Measurements from ENCODE around the gene ALMS1.
"Not testable (repeated sequence)": the region's sequence is repeated elsewhere in the genome, so short reads cannot be mapped to it uniquely, and the experiment has no call there.

The ALMS1 gene

GRCh38 chr2:73530773-73531172, 145.1 kb downstream of the ALMS1 start:
- DNase-seq, result not testable (repeated sequence)

DNA sequence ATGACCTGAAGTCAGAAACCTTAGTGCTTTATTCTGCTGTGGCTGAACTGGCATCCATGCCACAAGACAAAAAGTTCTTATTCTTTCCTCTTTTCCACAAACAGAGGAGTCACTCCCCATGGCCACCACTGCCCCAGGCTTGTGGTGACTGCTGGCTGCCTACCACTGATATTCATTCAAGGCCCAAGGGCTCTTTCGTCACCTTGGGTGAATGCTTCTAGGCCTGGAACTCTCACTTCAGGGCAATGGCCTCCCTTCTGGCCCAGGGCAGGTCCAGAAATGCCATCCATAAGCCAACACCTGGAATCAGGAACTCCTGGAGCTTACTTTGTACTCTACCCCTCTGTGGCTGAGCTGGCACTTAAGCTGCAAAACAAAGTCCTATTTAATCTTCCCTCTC, 146.7 kb downstream of the ALMS1 start:
- no peak for DNase-seq

DNA sequence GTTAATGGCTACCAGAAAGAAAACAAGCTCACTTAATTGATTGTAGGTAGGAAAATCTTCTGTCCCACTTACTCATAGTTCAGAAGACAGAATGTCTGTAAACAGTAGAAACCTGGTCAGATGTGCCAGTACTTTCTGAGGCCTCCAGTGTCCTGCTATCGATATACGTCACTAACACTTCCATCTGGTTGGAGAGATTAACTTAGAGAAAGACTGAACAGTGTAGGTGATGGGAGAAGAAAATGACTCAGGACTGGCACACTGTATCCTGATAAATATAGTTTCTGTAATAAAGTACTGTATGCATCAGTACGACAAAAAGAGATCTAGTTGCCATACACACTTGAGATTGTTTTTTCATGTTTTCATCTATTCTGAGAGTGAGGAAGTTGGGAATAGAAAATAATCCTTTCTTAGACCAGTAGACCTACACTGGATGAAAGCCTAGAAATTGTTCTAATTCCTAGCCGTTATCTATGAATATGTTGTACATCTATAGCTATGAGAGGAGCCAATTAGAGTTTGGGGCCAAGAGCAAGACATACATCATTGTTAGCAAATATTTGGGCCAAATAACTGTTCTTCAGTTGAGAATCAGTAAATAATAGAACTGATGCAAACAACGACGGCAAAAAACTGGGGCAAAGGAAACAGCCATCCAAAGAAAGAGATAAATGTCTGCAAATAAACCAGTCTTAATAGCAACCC, 150.7 kb downstream of the ALMS1 start:
- DNase-seq, result no peak

GRCh38 chr2:73560875-73561274, 175.2 kb downstream of the ALMS1 start:
- not testable (repeated sequence) for DNase-seq

DNA sequence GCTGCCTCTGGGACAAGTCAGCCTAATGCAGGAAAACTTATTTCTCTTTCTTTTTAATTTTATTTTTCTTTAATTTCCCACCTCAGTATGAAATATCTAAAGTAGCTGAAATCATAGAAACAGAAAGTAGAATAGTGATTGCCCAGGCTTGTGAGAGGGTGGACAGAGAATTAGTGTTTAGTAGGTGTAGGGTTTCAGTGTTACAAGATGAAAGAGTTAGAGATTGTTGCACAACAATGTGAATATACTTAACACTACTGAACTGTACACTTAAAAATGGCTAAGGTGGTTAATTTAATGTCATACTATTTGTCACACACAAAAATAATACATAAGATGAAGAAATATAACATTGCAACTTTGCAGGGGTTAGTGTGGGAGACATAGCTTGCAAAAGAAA, 175.8 kb downstream of the ALMS1 start:
- DNase-seq, result no peak

- no peak for DNase-seq
These were observed 179.3 kb downstream of the ALMS1 start for GRCh38 chr2:73564986-73565385.

DNA sequence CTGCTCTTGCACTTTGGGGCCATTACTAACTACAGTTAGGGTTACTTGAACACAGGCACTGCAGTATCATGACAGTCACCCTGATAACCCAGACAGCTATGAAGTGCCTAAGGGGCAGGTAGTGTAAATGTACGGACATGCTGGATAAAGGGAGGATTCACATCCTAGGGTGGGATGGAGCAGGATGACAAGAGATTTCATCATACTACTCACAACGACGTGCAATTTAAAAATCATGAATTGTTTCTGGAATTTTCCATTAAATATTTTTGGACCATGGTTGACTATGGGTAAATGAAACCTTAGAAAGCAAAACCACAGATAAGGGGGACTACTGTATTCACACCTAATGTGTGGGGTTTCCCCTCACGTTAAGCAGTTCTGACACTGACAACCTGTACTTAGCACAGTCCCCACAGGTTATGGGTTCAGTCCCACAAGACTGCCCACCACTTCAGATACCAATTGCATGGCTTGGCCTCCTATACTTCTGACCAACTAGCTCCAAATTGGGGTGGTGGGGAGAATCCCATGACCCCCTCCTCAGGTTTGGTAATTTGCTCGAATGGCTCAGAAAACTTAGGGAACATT, 180.7 kb downstream of the ALMS1 start:
- no peak for DNase-seq

GRCh38 chr2:73575261-73575660, 189.6 kb downstream of the ALMS1 start:
- no peak for DNase-seq

DNA sequence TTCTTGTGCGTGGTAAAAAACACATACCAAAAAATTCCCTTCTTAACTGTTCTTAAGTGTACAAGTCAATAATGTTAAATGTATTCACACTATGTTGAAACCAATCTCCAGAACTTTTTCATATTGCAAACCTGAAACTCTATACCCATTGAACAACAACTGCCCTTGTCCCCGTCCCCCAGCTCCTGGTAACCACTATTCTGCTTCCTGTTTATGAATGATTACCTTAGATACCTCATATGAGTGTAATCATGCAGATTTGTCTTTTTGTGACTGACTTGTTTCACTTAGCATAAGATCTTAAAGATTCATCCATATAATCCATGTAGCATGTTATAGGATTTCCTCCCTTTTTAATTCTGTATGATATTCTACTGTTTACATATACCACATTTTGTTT, 196.7 kb downstream of the ALMS1 start:
- no peak for DNase-seq

DNA sequence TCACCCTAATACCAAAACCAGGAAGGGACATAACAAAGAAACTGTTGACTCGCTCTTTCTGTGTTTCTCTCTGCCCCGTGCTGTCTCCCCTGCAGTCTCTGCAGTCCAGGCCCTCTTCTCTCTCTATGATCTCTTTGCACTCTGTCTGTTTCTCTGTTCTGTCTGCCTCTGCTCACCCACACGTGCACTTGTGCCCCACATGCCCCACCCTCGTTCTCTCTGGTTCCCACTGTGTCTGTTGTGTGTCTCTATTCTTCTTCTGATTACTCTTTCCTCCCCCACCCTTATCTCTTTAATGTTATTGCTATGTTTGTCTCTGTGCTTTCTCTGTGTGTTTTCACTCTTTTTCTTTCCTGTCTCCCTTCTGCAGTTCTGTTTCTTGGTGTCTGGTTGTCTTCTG, 202.5 kb downstream of the ALMS1 start:
- DNase-seq, result no peak

GRCh38 chr2:73593680-73594079, 208.0 kb downstream of the ALMS1 start:
- DNase-seq, result no peak

DNA sequence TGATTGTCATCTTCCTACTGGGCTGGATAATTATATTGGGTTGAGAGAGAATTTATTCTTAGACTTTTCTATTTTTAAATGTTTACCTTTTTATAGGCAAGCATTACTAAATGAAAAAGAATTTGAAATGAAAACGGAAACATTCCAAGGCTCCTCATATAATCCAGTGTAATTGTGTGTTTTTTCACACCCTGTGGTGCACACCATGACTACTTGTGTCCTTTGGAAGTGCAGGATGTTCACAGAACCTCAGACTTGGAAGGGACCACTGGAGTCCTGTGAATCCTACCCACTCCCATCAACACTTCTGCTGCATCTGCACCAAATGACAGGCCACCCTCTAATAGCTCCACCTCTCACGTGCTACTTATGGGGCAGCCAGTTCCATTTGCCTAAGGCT, 208.6 kb downstream of the ALMS1 start:
- no peak for DNase-seq

- no peak for DNase-seq
These were observed 216.1 kb downstream of the ALMS1 start for GRCh38 chr2:73601780-73602179.

DNA sequence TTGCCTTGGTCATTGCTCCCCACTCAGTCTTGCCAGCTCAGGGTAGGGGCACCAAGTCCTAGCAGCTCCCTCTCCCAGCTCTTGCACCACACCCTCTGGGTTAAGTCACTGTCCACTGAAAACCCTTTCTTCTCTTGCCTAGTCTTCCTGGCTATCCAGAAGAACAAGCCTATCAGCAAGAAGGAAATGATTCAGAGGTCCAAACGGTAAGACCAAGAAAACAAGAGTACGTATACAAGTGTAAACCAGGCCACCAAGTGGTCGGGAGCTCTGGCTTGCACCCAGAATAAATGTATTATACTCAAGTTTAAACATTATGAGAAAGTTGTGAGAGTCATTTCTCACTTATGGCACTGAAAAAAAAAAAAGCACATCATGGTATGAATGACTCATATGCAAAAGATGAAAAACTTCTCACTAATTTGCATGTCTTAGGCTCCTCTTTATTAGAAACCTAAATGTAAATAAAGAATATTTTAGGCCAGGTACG, 217.5 kb downstream of the ALMS1 start:
- DNase-seq, result not testable (repeated sequence)

- DNase-seq, result not testable (repeated sequence)
These were observed 219.0 kb downstream of the ALMS1 start for GRCh38 chr2:73604589-73604988.

DNA sequence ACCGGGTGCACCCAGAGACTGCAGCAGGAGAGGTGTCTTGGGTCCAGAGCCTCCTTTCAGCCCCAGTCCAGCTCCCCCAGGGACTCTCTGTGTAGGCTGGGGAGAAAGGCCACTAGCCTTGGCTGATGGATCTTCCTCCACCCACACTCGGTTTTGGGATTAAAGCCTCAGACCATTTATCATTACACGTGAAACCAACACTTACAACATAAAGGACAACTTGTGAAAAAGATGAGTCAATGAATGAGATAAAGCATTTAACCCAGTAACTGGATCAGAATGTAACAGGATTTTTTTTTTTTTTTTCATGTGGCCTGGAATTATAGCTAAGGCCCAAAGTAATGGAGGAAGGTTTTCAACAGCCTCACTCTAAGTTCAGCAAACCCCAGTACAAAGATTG, 224.5 kb downstream of the ALMS1 start:
- DNase-seq, result no peak

DNA sequence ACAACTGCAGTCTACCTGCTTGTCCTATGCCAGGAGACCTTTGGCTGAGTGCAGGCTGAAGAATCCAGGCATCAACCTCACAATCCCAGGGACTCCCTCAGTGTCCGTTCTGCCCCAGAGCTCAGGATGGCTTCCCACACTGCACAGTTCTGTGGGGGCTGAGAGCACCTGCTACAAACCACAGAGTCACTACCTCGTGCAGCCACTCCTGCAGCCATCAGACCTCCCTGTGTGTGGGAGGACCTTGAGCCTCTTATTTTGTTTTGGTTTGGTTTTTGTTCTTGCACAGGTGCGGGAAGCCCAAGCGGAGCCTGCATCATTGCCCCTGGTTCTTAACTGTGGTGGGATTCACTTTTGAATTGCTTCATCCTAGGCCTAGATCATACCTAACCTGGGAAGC, 225.6 kb downstream of the ALMS1 start:
- no peak for DNase-seq

DNA sequence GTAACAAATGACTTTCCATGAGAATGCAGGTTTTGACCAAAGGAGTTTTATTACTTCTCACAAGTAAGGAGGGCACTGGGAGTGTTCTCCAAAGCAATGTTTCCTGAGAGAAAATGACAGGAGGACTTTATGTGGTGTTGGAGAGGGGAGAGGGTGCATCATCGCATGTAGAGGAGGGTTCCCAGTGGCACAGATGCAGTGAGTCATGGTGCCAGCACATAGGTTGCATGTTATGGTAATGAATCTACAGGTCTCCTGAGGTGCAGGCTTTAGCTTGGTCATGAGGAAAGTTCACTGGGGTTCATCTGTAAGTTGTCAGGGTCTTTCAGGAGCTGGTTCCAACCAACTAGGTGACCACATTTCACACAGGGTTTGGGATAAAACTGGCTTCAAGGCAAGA, 226.2 kb downstream of the ALMS1 start:
- no peak for DNase-seq

DNA sequence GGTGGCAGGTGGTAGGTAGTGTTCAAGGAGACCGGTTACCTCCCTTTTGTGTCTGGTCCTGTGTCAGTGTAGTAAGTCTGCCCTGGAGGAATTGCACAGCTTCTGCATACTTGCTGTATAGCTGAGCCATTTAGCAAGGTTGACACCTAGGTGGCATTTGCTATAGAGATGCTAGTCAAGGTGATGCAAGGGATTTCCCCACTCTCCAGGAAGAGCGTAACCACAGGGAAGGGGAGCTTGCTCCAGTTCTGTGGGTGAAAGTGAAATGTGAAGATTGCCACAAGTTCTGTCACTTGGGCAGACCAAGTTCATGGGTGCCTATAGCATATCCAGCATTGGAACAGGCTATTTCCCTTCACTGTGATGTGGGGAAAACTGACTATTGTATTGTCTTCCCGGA, 228.5 kb downstream of the ALMS1 start:
- no peak for DNase-seq

- DNase-seq, result no peak
These were observed 229.4 kb downstream of the ALMS1 start for GRCh38 chr2:73614997-73615396.

DNA sequence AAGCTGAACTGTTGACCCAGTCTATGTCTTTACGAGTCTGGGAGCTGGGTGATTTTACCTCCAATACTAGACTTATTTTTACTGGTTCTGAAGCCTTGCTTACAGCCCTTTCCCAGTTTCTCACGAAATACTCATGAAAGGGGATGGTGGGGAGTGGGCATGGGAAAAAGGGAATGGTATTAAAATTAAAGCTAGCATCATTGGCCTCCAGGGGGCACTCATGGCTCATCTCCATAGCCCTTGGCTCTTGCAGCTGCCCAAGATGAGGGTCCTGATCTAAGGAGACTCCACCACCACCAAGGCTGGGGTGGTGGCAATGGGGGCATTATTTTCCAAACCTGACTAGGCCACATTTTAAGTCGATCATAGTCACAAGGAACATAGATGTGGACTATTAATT, 234.3 kb downstream of the ALMS1 start:
- DNase-seq, result not testable (repeated sequence)

- not testable (repeated sequence) for DNase-seq
These were observed 238.4 kb downstream of the ALMS1 start for GRCh38 chr2:73624036-73624435.

GRCh38 chr2:73624625-73625024, 239.0 kb downstream of the ALMS1 start:
- DNase-seq, result not testable (repeated sequence)

GRCh38 chr2:73626237-73626636, 240.6 kb downstream of the ALMS1 start:
- not testable (repeated sequence) for DNase-seq

DNA sequence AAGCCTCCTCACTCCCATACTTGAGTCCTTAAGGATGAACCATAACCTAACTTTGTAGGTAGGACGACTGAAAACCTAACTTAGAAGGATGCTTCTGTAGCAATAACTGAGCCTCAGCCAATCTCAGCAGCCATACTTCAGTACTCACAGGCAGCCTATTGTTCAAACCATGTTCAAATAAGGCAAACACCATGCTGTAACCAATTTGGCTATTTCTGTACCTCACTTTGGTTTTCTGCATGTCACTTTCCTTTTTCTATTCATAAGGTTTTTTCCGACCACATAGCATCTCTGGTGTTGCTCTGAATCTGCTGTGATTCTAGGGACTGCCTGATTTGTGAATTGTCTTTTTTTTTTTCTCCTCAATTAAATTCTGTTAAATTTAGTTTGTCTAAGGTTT, 242.9 kb downstream of the ALMS1 start:
- DNase-seq, result not testable (repeated sequence)
